ENCODE measurements around the gene DGAT2. TPM values are rescaled to one million over a fixed set of nuclear protein-coding genes. Genes with fewer than 3 reads are reported as not detected.

Gene DGAT2
- total RNA-seq, 1 experiment from 2014 or later: 1.6 TPM

GRCh38 chr11:75823946-75824345 lies 55.4 kb downstream of the DGAT2 start:
- ATAC-seq (no peak), DNase-seq (ENCODE audit: low spot score) (no peak)
- no peak overlapping the region for H3K27ac Mint-ChIP-seq
- no peaks in the 10 kb centered on the region for H3K9me3 Mint-ChIP-seq
- H3K27me3 Mint-ChIP-seq (ENCODE audit: low read depth): no peaks in the 10 kb centered on the region
- TF ChIP-seq ESRRA (CRISPR knock-in tag; IDR thresholded peaks at IDR 0.05; ENCODE audit: borderline replicate concordance) (no peak), RELA (CRISPR knock-in tag; IDR thresholded peaks at IDR 0.05; ENCODE audit: borderline replicate concordance) (no peak)
- no peak overlapping the region for H3K4me3 Mint-ChIP-seq
- H3K4me1 Mint-ChIP-seq: no peaks in the 10 kb centered on the region
- ChIA-PET POLR2A (no interaction called here), CTCF (no interaction called here)
- no peaks in the 10 kb centered on the region for H3K36me3 Mint-ChIP-seq

DNA sequence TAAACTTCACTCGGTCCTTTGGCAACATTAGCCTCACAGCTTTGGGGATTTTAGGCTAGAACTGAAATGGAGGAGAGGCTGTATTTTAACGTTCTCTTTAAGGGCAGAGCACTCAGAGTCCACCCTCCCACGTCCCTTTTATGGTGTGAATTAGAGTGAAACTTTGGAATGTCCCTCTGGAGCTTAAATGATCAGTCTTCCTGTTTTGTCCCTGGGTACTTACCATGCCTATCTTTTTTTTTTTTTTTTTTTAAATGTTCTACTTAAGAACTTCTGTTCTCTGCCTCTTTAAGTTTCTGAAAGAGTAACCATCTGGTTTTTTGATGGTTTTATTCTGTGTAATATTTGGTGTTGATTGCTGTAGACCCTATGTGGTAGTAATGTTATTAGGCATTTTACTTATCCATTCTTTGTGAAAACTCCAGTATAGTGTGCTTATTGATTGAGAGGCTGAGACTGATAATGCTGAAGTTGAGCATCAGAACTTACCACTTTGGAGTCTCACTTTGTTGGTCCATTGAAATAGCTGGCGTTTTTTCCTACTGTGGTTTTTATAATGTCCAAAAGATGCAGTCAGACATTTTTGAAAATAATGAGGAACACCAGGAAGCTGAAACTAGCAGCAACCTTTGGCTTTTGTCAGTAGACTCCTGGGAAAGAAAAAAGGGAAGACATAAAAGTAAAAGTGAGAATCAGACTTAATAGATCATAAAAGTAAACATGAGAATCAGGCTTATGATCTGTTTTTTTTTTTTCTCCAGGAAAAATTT lies 58.1 kb downstream of the DGAT2 start:
- Mint-ChIP-seq H3K27me3 (ENCODE audit: low read depth) (no peaks in the 10 kb centered on the region), H3K27ac (peak overlapping the region; percentile 35; the same call in 1 of the 2 replicates), H3K4me3 (no peak overlapping the region), H3K9me3 (no peaks in the 10 kb centered on the region), H3K36me3 (no peaks in the 10 kb centered on the region), H3K4me1 (0 out of 2 replicates have a peak, but pooled peaks cover 4% of the 10 kb centered on the region)
- CTCF ChIA-PET: interaction anchor here (0.7 kb wide), 1 partner anchor 103 kb away, joined by 4 read pairs; no protein-coding TSS in a partner anchor
- TF ChIP-seq CREM (CRISPR knock-in tag; IDR thresholded peaks at IDR 0.05) (no peak), TEAD4 (CRISPR knock-in tag; IDR thresholded peaks at IDR 0.05) (no peak), OVOL2 (CRISPR knock-in tag; IDR thresholded peaks at IDR 0.05; ENCODE audit: borderline replicate concordance) (no peak), ETV6 (CRISPR knock-in tag; IDR thresholded peaks at IDR 0.05) (no peak), TP53 (CRISPR knock-in tag; IDR thresholded peaks at IDR 0.05) (no peak), USF1 (CRISPR knock-in tag; IDR thresholded peaks at IDR 0.05) (no peak), MYBL2 (CRISPR knock-in tag; IDR thresholded peaks at IDR 0.05) (no peak), IRF2 (CRISPR knock-in tag; IDR thresholded peaks at IDR 0.05; ENCODE audit: borderline replicate concordance, low read depth) (no peak), AFF4 (CRISPR knock-in tag; IDR thresholded peaks at IDR 0.05; ENCODE audit: borderline replicate concordance) (no peak), STAT6 (CRISPR knock-in tag; conservative IDR thresholded peaks at IDR 0.05; ENCODE audit: low read depth) (no peak), NFYB (CRISPR knock-in tag; conservative IDR thresholded peaks at IDR 0.05; ENCODE audit: low read depth) (no peak), TEAD1 (CRISPR knock-in tag; IDR thresholded peaks at IDR 0.05) (no peak), ZNF423 (CRISPR knock-in tag; IDR thresholded peaks at IDR 0.05) (no peak)
- TF ChIP-seq, protein P1, sequence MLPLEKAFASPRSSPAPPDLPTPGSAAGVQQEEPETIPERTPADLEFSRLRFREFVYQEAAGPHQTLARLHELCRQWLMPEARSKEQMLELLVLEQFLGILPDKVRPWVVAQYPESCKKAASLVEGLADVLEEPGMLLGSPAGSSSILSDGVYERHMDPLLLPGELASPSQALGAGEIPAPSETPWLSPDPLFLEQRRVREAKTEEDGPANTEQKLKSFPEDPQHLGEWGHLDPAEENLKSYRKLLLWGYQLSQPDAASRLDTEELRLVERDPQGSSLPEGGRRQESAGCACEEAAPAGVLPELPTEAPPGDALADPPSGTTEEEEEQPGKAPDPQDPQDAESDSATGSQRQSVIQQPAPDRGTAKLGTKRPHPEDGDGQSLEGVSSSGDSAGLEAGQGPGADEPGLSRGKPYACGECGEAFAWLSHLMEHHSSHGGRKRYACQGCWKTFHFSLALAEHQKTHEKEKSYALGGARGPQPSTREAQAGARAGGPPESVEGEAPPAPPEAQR (CRISPR knock-in tag; IDR thresholded peaks at IDR 0.05): no peak
- ATAC-seq (no peak; the same call in 1 of the 2 replicates), DNase-seq (ENCODE audit: low spot score) (no peak)
- POLR2A ChIA-PET: no interaction called here

Data from WTC11 (cell line).